Stimulated activated CD8-positive, alpha-beta memory T cell treated with anti-CD3 and anti-CD28 coated beads, Interleukin-2, amount 100 ng/mL, for 1 hour (primary cell): Measurements from ENCODE around the gene ZBED6.
"Not testable (repeated sequence)": the region's sequence is repeated elsewhere in the genome, so short reads cannot be mapped to it uniquely, and the experiment has no call there.

Source experiments
- DNase-seq, 2 donors: peaks; one replicate each; pipeline ENCODE4 v3.0.0-alpha.2; 2020; ENCODE audit warnings: low read depth in 2 of 2

Gene ZBED6

DNA sequence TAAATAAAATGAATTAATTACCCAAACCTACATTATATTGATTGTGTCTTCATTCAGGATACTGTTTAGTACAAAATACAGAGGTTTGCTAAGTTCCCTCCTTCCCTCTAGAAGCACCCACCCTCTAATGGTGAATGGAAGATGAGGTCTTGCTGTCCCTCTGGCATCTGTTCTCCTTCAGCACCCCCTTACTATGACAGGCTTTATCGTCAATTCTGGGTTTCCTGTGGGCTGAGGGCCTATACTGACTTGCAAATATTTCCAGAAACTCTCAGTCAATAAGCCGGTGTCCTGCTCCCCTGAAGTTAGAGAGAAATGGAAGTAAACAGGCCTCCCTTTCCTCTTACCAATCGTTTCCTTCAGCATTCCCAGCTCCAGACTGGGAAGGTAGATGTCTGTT is 17.3 kb upstream of the ZBED6 start:
- DNase-seq: no peak

DNA sequence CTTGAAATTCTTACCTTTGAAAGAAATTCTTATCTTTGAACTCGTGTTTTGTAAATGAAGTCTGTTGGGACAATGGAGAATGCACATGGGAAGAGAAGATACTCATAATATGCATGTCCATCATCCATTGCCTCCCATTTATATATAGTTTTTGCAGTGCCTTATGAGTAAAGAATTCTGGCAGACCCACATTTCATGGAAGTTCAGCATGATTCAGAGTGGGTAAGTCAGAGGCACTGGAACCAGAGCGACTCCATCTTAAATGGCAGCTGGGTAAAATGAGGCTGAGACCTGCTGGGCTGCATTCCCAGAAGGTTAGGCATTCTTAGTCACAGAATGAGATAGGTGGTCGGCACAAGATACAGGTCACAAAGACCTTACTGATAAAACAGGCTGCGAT is 16.6 kb upstream of the ZBED6 start:
- DNase-seq: no peak

DNA sequence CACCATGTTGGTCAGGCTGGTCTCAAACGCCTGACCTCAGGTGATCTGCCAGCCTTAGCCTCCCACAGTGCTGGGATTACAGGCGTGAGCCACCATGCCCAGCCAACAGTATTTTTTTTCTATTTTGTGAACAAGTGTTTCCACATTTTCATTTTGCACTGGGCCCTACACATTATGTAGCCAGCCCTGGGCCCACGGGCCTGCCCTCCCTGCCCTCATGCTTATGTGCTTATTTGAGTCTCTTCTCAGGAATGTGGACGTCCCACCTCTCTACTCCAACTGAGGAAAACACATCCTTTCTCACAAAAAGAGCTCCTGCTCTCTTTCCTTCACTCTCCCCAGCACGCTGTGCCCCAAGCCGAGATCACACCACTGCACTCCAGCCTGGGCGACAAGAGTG is 13.5 kb upstream of the ZBED6 start:
- DNase-seq: no peak

DNA sequence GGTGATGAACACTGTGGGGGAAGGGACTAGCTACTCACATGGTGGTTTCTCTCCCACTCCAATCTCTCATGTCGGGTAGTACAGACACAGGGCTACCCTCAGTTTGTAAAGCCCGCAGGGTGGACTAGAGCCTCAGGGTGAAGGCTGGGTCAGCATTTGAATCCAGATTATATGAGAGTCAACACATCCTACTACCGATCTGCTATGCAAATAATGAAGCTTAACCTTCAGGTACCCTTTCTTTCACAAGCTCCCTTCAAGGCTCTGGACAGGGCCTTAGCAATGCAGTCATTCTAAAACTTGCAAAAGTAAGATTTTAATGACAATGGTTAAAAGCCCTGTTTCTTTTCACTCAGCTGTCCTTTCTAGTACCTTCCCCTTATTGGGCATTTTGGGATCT is 5.5 kb upstream of the ZBED6 start:
- DNase-seq: no peak

DNA sequence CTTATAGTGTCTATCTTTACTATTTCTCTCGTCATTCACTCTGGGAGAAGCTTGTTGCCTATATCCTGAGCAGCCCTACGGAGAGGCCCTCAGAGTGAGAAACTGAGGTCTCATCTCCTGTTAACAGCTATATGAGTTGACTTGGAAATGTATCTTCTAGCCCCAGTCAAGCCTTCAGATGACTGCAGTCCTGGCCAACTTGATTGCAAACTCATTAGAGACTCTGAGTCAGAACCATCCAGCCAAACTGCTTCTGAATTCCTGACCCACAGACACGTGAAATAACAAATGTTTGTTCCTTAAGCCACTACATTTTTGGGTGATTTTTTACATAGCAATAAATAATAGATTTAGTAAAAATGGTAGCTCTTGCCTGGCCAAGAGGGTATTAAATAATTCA is 3.9 kb upstream of the ZBED6 start:
- no peak for DNase-seq

DNA sequence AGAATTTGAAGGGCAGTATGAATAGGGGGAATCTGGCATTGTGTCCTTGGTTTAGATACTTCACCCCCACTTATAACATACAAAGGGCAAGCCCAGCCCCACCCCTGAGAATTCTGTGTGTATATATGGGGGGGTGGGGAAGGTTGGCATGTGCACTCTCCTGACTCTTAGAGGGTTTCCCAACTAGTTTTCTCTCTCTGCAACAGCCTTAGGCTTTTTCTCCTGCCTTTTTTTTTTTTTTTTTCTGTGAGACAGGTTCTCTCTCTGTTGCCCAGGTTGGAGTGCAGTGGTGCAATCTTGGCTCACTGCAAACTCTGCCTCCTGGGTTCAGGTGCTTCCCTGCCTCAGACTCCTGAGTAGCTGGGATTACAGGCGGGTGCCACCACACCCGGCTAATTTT is 2.9 kb upstream of the ZBED6 start:
- DNase-seq: no peak

DNA sequence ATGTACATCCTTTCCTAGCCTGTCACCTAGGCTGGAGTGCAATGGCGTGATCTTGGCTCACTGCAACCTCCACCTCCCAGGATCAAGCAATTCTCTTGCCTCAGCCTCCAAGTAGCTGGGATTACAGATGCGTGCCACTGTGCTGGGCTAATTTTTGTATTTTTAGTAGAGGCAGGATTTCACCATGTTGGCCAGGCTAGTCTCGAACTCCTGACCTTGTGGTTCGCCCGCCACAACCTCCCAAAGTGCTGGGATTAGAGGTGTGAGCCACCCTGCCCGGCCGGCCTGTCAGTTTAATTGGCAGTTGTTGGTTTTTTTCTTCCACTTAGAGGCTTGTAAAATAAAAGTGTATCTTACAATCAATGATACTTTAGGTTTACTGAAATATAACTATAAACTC is 1.9 kb upstream of the ZBED6 start:
- DNase-seq: not testable (repeated sequence)

DNA sequence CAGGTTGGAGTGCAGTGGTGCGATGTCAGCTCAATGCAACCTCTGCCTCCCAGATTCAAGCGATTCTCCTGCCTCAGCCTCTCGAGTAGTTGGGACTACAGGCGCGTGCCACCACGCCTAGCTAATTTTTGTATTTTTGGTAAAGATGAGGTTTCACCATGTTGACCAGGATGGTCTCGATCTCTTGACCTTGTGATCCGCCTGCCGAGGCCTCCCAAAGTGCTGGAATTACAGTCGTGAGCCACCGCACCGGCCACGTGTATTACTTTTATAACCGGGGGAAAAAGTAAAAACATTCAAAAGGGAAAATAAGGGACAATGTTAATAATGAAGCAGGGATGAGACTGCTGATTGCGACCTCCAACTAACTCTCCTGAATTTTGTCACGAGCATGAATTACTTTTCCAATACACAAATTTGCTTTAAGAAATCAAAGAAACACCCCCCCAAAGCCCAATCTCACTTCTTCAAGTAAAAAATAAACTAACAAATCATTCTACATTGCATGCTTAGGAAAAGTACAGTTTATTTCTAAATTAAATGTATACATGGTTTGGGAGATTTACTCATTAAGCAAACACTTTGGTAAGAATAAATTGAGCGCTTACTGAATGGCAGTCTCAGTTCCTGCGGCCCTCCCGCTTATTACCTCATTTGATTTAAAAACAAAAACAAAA is 521 bp upstream of the ZBED6 start:
- no peak for DNase-seq

DNA sequence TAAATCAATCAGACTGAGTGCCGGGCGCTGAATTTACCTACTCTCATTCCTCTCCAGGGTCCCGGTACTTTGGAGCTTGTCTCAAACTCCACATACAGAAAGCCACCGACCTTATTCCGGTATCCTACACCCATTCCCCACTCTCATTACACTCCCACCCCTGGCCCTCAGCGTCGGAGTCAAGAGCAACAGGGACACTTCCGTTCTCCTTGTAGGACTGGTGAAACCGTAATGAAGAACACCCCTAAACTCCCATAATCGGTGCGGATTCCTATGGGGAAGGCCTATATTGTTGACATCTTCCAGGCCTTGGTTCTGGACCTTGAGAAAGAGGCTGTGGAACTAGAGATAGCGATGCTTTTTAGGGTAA is 798 bp downstream of the ZBED6 start:
- DNase-seq: no peak

DNA sequence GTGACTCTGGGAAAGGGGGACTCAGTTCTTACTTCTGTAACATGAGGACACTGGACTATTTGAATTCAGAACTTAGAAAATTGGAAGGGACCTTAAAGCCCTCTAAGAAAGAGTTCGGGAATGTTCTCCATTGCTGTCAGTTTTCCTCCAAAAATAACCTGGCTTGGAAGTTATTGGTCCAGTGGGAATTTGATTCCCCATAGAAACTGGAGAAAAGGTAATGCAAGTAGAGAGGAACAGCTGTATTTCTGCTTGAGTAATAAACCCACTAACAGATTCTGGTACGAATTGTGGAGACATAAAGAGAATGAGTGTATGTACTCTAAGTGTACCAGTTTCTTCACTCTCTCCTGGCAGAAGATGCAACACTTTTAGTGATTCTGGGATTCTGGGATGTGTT is 1.8 kb downstream of the ZBED6 start:
- no peak for DNase-seq

DNA sequence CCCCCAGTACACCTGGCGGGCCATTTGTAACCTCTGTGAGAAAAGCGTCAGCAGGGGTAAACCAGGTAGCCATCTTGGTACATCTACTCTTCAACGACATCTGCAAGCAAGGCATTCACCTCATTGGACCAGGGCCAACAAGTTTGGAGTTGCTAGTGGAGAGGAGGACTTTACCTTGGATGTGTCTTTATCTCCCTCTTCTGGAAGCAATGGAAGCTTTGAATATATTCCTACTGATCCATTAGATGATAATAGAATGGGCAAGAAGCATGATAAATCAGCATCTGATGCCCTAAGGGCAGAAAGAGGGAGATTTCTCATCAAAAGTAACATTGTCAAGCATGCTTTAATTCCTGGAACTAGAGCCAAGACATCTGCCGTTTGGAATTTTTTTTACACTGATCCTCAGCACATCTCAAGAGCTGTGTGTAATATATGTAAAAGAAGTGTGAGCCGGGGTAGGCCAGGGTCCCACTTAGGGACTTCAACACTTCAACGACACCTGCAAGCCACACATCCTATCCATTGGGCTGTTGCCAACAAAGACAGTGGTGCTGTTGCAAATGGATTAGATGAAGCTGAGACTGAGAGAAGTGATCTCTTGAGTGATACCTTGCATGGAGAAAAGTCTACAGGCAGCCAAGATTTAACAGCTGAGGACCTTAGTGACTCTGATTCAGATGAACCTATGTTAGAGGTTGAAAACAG is 2.7 kb downstream of the ZBED6 start:
- no peak for DNase-seq

DNA sequence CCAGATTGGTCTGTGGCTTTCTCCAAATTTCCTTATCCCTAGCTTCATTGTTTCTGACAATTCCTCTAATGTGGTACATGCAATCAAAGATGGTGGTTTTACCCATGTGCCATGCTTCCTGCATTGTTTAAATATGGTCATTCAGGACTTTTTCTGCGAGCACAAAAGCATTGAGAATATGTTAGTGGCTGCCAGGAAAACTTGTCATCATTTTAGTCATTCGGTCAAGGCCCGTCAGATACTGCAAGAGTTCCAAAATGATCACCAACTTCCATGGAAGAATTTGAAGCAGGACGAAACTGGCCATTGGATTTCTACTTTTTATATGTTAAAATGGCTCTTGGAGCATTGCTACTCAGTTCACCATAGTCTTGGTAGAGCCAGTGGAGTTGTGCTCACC is 3.7 kb downstream of the ZBED6 start:
- DNase-seq: no peak

DNA sequence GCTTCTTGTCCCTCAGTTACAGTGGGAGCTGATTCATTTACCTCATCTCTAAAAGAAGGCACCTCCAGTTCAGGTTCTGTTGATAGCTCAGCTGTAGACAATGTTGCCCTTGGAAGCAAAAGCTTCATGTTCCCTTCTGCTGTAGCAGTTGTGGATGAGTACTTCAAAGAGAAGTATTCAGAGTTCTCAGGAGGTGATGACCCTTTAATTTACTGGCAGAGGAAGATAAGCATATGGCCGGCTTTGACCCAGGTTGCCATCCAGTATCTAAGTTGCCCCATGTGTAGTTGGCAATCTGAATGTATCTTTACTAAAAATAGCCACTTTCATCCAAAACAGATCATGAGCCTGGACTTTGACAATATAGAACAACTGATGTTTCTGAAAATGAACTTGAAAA is 4.5 kb downstream of the ZBED6 start:
- DNase-seq: no peak

DNA sequence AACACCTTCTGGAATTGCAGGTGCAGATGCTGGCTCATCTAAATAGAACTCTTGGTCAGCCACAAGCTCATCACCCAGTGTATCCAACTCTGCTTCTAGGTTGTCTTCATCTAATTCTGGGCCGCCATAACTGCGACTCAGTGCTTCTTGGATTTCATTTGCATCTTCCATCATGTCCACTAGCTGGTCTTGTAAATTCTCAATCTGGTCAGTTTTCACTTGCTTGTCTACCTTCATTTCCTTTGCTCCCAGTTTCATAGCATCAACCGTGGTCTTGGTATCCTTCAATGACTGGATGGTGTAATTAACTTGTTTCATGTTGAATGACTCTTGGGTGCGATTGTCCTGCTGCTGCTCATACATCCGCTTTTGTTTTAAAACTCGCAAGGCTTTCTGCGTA is 10.3 kb downstream of the ZBED6 start:
- no peak for DNase-seq

DNA sequence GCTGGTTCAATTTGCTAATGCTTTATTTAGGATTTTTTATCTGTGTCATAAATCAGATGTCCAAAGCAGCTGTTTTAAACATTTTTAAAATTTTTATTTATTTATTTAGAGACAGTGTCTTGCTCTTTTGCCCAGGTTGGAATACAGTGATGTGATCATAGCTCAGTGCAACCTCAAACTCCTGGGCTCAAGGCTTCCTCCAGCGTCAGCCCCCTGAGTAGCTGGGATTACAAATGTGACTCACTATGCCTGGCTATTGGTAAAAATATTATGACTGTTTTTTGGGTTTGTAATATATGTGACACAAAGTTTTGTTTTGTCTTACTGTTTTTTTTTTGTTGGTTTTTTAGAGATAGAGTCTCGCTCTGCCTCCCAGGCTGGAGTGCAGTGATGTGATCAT is 11.8 kb downstream of the ZBED6 start:
- no peak for DNase-seq

DNA sequence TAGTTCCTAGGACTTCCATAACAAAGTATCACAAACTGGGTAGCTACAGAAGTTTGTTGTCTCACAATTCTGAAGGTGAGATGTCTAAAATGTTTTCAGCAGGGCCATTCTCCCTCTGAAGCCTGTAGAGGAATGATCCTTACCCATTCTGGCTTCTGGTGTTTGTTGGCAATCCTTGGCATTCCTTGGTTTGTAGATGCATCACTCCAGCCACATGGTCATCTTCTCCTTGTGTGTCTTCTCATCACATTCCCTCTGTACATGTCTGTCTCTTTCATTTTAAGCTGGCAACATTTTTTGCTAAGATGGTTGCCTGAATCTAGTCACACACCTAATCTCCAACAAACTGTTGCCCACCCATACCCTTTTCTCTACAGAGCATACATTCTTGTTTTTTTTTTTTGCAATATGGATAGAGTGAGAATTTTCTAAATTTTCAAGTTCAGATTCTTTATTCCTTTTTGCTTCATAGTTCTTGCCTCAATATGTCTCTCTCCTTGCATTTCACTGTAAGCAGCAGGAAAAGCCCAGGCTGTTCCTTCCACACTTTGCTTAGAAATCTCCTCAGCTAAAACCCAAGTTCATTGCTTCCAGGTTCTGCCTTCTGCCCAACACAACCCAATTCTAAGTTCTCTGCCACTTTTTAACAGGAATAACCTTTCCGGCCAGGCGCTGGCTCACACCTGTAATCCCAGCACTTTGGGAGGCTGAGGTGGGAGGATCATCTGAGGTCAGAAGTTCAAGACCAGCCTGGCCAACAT is 18.3 kb downstream of the ZBED6 start:
- DNase-seq: no peak

DNA sequence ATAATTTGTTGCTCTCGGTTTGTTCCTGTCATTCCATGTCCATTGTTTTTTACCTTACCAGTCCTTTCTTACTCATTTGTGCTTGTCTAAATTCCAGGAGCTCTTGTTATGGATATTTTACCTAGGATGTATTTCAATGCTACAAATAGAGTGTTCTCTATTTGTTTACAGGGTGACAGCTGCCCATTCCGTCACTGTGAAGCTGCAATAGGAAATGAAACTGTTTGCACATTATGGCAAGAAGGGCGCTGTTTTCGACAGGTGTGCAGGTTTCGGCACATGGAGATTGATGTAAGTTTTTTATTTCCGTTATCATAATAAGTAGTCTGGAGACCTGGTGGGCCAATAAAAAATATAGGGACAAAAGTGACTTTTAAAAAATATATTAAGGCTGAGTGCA is 23.0 kb downstream of the ZBED6 start:
- DNase-seq: no peak

DNA sequence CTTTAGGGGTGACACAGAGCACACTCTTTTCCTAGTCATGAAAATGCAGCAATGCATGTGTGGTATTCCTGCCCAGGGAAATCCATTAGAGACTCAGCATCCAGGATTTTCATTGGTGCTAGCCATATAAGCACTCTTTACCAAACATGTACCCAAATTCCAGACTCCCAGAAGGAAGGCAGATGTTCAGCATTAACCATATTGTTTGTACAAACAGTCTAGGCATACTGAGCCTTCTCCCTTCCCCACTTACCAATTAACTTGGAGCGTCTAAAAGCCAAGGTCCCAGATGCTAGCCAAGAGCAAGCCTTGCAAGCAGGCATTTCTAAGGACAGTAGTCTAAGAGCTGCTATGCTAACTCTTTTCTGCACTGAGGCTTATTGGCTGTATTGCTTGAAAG is 27.9 kb downstream of the ZBED6 start:
- DNase-seq: no peak

DNA sequence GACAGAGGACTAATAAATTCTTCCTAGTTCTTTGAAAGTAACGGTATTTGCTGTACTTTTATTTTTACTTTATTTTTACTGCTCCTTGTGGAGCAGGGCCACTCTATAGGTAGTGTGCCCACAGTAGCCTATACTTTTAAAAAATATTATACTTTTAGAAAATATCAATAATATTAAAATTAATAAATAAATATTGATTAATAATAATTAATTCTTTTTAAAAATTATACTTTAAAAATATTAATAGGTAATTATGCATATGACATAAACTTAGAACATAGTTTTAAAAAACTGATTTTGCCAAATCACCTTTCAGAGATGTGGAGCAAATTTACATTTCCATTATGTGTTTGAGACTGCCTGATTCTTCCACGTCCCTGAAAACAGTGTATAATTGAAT is 30.8 kb downstream of the ZBED6 start:
- no peak for DNase-seq

DNA sequence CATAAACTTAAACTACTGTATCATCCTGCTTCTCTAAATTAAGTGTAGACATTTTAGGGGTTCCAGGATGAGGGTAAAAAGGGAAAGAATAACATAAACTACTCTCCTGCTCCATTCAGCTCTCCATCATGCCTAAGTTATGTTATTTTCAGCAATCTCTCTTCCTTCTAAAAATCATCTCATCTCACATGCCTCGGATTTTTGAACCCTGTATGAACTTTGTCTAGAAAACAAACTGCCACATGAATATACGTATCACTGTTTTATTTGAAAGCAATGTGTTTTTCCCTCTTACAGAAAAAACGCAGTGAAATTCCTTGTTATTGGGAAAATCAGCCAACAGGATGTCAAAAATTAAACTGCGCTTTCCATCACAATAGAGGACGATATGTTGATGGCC is 32.6 kb downstream of the ZBED6 start:
- DNase-seq: no peak

DNA sequence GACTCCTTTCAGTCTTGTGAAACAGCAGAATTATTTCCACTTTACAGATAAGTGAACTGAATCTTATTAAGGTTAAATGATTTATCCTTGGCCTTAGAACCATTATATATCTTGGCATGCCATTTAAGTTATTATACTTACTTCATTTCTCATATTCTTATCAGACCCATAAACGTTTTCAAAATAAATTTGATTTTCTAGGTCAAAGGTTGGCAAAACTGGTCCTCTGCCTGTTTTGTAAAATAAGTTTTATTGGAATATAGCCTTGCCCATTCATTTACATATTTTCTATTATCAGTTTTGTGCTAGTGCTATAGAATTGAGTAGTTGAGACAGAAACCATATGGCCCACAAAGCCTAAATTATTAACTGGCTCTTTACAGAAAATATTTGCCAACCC is 33.1 kb downstream of the ZBED6 start:
- no peak for DNase-seq

DNA sequence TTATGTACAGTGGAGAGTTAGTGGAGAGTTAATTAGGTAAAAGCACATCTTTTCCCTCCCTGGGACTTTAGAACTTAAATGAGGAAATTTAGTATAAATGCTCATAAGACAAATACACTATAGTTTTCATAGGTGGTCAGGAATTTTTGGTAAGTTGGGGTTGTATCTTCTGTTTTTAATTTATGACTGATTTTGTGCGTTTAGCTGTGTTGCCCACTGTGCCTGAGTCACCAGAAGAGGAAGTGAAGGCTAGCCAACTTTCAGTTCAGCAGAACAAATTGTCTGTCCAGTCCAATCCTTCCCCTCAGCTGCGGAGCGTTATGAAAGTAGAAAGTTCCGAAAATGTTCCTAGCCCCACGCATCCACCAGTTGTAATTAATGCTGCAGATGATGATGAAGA is 33.8 kb downstream of the ZBED6 start:
- DNase-seq: not testable (repeated sequence)

DNA sequence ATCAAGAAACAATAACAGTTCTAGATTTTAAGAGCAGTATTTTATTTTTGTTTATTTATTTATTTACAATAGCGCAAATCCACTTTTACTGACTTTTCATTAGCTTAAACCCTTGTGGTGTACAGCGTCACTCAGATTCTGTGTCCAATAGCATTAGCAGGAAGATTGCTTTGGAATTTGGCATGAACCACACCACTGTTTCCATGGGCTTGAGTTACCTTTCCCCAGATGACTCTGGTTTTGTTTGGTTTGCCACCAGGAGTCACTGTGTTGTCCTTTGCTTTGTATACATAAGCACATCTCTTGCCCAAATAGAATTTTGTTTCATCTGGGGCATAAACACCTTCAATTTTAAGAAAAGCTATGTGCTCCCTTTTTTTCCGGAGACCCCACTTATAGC is 40.1 kb downstream of the ZBED6 start:
- no peak for DNase-seq
